Measurements from ENCODE around the gene GNPTAB. TPM values are rescaled to one million over a fixed set of nuclear protein-coding genes. Genes with fewer than 3 reads are reported as not detected.
A peak's percentile ranks its signal among the peaks of the same experiment; 100 is the strongest.

GNPTAB gene
- total and polyA plus RNA-seq, 2 of the 13 experiments (the other 11 are each of a cell fraction or from before 2014, with no cell fraction given), result 13.6 to 19.4 TPM

DNA sequence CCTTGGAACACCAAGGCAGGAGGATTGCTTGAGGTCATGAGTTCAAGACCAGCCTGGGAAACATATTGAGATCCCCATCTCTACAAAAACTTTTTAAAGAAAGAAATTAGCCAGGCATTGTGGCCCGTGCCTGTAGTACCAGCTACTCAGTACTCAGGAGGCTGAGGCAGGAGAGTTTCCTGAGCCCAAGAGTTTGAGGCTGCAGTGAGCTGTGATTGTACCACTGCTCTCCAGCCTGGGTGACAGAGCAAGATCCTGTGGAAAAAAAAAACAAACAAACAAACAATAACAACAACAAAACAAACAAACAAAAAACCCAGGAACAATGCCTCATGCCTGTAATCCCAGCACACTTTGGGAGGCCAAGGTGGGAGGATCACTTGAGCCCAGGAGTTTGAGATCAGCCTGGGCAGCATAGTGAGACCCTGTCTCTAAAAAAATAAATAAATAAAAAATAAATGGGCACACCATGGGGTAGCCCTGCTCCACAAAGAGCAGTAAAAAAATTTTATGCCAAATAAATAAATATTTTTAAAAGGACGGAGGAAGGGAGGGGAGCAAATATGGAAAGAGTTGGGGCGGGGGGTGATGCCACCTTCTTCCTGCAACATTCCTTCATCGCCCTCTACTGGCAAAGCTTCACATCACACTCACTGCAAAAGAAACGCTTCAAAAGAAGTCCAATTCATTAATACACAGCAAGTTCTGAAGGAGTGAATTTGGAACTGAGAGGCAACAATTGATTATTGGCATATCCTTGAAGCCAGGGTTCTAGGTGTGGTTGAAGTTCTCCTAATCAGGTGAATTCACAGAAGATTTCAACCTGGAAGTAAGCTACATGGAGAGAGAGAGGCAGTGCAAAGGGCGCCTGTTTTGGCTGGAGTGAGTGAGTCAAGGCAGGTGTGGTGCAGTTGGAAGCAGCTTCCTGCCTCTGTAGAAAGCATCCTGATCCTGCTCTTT lies 8.8 kb upstream of the GNPTAB start (continued):
- TF ChIP-seq, protein P1, sequence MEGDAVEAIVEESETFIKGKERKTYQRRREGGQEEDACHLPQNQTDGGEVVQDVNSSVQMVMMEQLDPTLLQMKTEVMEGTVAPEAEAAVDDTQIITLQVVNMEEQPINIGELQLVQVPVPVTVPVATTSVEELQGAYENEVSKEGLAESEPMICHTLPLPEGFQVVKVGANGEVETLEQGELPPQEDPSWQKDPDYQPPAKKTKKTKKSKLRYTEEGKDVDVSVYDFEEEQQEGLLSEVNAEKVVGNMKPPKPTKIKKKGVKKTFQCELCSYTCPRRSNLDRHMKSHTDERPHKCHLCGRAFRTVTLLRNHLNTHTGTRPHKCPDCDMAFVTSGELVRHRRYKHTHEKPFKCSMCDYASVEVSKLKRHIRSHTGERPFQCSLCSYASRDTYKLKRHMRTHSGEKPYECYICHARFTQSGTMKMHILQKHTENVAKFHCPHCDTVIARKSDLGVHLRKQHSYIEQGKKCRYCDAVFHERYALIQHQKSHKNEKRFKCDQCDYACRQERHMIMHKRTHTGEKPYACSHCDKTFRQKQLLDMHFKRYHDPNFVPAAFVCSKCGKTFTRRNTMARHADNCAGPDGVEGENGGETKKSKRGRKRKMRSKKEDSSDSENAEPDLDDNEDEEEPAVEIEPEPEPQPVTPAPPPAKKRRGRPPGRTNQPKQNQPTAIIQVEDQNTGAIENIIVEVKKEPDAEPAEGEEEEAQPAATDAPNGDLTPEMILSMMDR (CRISPR knock-in tag; IDR thresholded peaks at IDR 0.05), result peak; percentile 79
- no peak for TF ChIP-seq ZNF558 (CRISPR knock-in tag; IDR thresholded peaks at IDR 0.05; ENCODE audit: borderline replicate concordance)
- TF ChIP-seq ZNF10 (CRISPR knock-in tag; IDR thresholded peaks at IDR 0.05; ENCODE audit: borderline replicate concordance, low read depth), result no peak
- TF ChIP-seq, protein P2, sequence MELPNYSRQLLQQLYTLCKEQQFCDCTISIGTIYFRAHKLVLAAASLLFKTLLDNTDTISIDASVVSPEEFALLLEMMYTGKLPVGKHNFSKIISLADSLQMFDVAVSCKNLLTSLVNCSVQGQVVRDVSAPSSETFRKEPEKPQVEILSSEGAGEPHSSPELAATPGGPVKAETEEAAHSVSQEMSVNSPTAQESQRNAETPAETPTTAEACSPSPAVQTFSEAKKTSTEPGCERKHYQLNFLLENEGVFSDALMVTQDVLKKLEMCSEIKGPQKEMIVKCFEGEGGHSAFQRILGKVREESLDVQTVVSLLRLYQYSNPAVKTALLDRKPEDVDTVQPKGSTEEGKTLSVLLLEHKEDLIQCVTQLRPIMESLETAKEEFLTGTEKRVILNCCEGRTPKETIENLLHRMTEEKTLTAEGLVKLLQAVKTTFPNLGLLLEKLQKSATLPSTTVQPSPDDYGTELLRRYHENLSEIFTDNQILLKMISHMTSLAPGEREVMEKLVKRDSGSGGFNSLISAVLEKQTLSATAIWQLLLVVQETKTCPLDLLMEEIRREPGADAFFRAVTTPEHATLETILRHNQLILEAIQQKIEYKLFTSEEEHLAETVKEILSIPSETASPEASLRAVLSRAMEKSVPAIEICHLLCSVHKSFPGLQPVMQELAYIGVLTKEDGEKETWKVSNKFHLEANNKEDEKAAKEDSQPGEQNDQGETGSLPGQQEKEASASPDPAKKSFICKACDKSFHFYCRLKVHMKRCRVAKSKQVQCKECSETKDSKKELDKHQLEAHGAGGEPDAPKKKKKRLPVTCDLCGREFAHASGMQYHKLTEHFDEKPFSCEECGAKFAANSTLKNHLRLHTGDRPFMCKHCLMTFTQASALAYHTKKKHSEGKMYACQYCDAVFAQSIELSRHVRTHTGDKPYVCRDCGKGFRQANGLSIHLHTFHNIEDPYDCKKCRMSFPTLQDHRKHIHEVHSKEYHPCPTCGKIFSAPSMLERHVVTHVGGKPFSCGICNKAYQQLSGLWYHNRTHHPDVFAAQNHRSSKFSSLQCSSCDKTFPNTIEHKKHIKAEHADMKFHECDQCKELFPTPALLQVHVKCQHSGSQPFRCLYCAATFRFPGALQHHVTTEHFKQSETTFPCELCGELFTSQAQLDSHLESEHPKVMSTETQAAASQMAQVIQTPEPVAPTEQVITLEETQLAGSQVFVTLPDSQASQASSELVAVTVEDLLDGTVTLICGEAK (IDR thresholded peaks at IDR 0.05), result no peak
- TF ChIP-seq, protein P2 (CRISPR knock-in tag; IDR thresholded peaks at IDR 0.05), result no peak
- 0 out of 2 replicates have a peak, but pooled peaks have one; percentile 28 for TF ChIP-seq FOXP1 (IDR thresholded peaks at IDR 0.05)
- TF ChIP-seq FOXP1 (CRISPR knock-in tag; IDR thresholded peaks at IDR 0.05), result no peak
- no peak for TF ChIP-seq NFKB2 (CRISPR knock-in tag; IDR thresholded peaks at IDR 0.05; ENCODE audit: borderline replicate concordance)
- TF ChIP-seq SNAI1 (CRISPR knock-in tag; IDR thresholded peaks at IDR 0.05; ENCODE audit: borderline replicate concordance), result no peak
- TF ChIP-seq MED1 (CRISPR knock-in tag; IDR thresholded peaks at IDR 0.05), result peak; percentile 11; the same call in 1 of the 2 replicates
- TF ChIP-seq STAG1 (CRISPR knock-in tag; IDR thresholded peaks at IDR 0.05), result peak; percentile 75
